ENCODE results near the gene VLDLR. TPM values are rescaled to one million over a fixed set of nuclear protein-coding genes. Genes with fewer than 3 reads are reported as not detected.

Gene VLDLR
- total and polyA plus RNA-seq, 9 donors = 37.3 to 232 (median 81.8) TPM

GRCh38 chr9:2634818-2635217 is 13.2 kb downstream of the VLDLR start:
- WGBS, 3 donors = 87 to 94% (median 93%) methylated on average over 3 of the region's 3 CpGs
- Histone ChIP-seq H3K4me3 (no peak overlapping the region), H3K27ac (no peak overlapping the region), H3K27me3 (no peaks in the 10 kb centered on the region), H3K4me1 (ENCODE audit: insufficient read depth) (peaks cover 10% of the 10 kb centered on the region), H3K9me3 (no peaks in the 10 kb centered on the region), H3K36me3 (no peaks in the 10 kb centered on the region)
- intact Hi-C loops (cut with DNase I) = no loop called here
- TF ChIP-seq CTCF (IDR thresholded peaks at IDR 0.05) (no peak), EP300 (IDR thresholded peaks at IDR 0.05) (no peak), POLR2A (IDR thresholded peaks at IDR 0.05) (no peak)
- no peak for DNase-seq

- TF ChIP-seq CTCF (IDR thresholded peaks at IDR 0.05) (no peak), POLR2A (IDR thresholded peaks at IDR 0.05) (no peak), EP300 (IDR thresholded peaks at IDR 0.05) (no peak)
- no peak overlapping the region for H3K27ac ChIP-seq
- WGBS, 3 donors = 93 to 96% (median 95%) methylated on average over 2 of the region's 2 CpGs
- no peak overlapping the region for H3K4me3 ChIP-seq
- H3K36me3 ChIP-seq = no peaks in the 10 kb centered on the region
- H3K27me3 ChIP-seq = no peaks in the 10 kb centered on the region
- peaks cover 10% of the 10 kb centered on the region for H3K4me1 ChIP-seq (ENCODE audit: insufficient read depth)
- no peak for DNase-seq
- intact Hi-C loops (cut with DNase I) = no loop called here
- no peaks in the 10 kb centered on the region for H3K9me3 ChIP-seq
Measured at GRCh38 chr9:2635922-2636321, 14.3 kb downstream of the VLDLR start.

- 91 to 97% (median 94%) methylated on average over 10 of the region's 10 CpGs for WGBS, 3 donors
- no peak for TF ChIP-seq EP300 (IDR thresholded peaks at IDR 0.05)
- no peak for TF ChIP-seq POLR2A (IDR thresholded peaks at IDR 0.05)
- no peak for TF ChIP-seq CTCF (IDR thresholded peaks at IDR 0.05)
- Histone ChIP-seq H3K4me1 (ENCODE audit: insufficient read depth) (peaks cover 13% of the 10 kb centered on the region), H3K27me3 (no peaks in the 10 kb centered on the region), H3K27ac (no peak overlapping the region), H3K4me3 (no peak overlapping the region), H3K9me3 (no peaks in the 10 kb centered on the region), H3K36me3 (no peaks in the 10 kb centered on the region)
- DNase-seq = no peak
- intact Hi-C loops (cut with DNase I) = no loop called here
Measured at GRCh38 chr9:2637390-2637789, 15.8 kb downstream of the VLDLR start.

GRCh38 chr9:2638871-2639673 is 17.5 kb downstream of the VLDLR start:
- peak overlapping the region in 1 of 2 donors; percentile 46 for H3K27ac ChIP-seq
- peaks cover 10% of the 10 kb centered on the region for H3K4me1 ChIP-seq (ENCODE audit: insufficient read depth)
- WGBS, 3 donors = 58 to 69% (median 64%) methylated on average over 3 of the region's 3 CpGs
- intact Hi-C loops (cut with DNase I) = no loop called here
- H3K36me3 ChIP-seq = no peaks in the 10 kb centered on the region
- H3K27me3 ChIP-seq = no peaks in the 10 kb centered on the region
- no peak for TF ChIP-seq EP300 (IDR thresholded peaks at IDR 0.05)
- no peak for TF ChIP-seq POLR2A (IDR thresholded peaks at IDR 0.05)
- no peak for TF ChIP-seq CTCF (IDR thresholded peaks at IDR 0.05)
- no peaks in the 10 kb centered on the region for H3K9me3 ChIP-seq
- no peak overlapping the region for H3K4me3 ChIP-seq
- no peak for DNase-seq
